ENCODE results near the gene MIGA1. TPM values are rescaled to one million over a fixed set of nuclear protein-coding genes. Genes with fewer than 3 reads are reported as not detected.
A peak's percentile ranks its signal among the peaks of the same experiment; 100 is the strongest.

MIGA1 gene
- total and polyA plus RNA-seq, 2 of the 4 experiments (the other 2 are of a cell fraction): 5.7 to 16.3 TPM

DNA sequence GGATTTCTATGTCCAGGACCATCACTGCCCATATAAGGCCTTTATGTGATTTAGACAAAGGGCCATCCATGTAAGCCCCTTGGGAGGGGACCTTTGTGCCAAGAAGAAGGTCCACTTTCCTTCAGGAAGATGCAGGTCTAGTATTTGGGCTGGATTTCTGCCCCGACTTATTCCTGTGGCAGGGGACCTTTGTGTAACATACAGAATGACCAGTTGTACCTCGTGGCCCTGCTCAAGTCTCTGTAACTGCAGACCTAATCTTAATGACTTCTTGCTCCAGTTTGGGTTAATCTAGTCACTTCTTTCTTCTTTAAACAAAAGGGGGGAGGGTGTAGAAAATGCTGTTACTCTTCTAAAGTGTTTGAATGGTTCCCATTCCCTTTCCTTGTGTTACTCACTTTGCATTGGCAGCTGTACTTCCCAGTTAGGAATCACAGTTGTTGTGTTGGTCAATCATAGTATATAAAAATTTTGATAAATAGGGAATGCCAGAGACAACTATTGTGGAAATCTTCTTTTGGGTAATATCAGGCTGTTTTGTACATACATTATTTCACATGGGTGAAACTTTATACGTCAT is 54.2 kb downstream of the MIGA1 start:
- H2BK15ac ChIP-seq (ENCODE audit: low read depth, low read length): peak overlapping the region; percentile 81; the same call in 2 of the 3 replicates
- no peak overlapping the region for H3K4me3 ChIP-seq (ENCODE audit: insufficient read depth, low read depth, low read length)
- DNase-seq: no peak
- in situ Hi-C loops (cut with MboI; ENCODE audit: low sequenced_read_pairs) (no loop called here), dilution Hi-C loops (cut with HindIII; ENCODE audit: low sequenced_read_pairs, unreplicated experiment) (no loop called here), intact Hi-C loops (cut with micrococcal nuclease) (loop anchor here (2.0 kb wide), 1 partner anchor 55 kb away; the partner anchor contains the start of gene NEXN)
- ChIA-PET CTCF (interaction anchor here (1.2 kb wide), 1 partner anchor 59 kb away, joined by 7 read pairs; no protein-coding TSS in a partner anchor), POLR2A (ENCODE audit: unreplicated experiment) (no interaction called here)
- no peaks in the 10 kb centered on the region for H3K36me3 ChIP-seq (ENCODE audit: control insufficient read depth, insufficient read depth, low read length)
- H4K91ac ChIP-seq (ENCODE audit: insufficient read depth, low read depth, low read length): peak overlapping the region; percentile 67
- peak overlapping the region; percentile 72 for H3K4me2 ChIP-seq (ENCODE audit: low read depth, low read length)
- H3K4ac ChIP-seq (ENCODE audit: low read depth, low read length): peak overlapping the region; percentile 88
- peak overlapping the region; percentile 97 for H3K18ac ChIP-seq (ENCODE audit: low read depth, low read length)
- no peaks in the 10 kb centered on the region for H3K9me3 ChIP-seq (ENCODE audit: control insufficient read depth, insufficient read depth, low read length)
- peak overlapping the region; percentile 94 for H2AK5ac ChIP-seq (ENCODE audit: low read depth, low read length)
- H3K27ac ChIP-seq (ENCODE audit: insufficient read depth, low read length): peak overlapping the region; percentile 91
- no peaks in the 10 kb centered on the region for H3K27me3 ChIP-seq (ENCODE audit: control insufficient read depth, insufficient read depth, low read length)
- H3K9me1 ChIP-seq (ENCODE audit: insufficient read depth, low read length): peaks cover 10% of the 10 kb centered on the region
- peaks cover 8 to 31% of the 10 kb centered on the region in 2 experiments for H3K79me1 ChIP-seq (ENCODE audit: low read depth in 1 of 2, low read length in 2 of 2)
- peaks cover 15% of the 10 kb centered on the region for H3K4me1 ChIP-seq (ENCODE audit: control insufficient read depth, insufficient read depth, low read length)
- H3K23ac ChIP-seq (ENCODE audit: low read depth, low read length): peak overlapping the region; percentile 77
- peak overlapping the region; percentile 5 for H3K9ac ChIP-seq (ENCODE audit: low read depth, low read length)
- ATAC-seq (ENCODE audit: low read depth): no peak; the same call in 1 of the 2 replicates
- peak overlapping the region; percentile 88 for H2BK20ac ChIP-seq (ENCODE audit: low read depth, low read length)
- H2AFZ ChIP-seq (replicated peaks; ENCODE audit: low read length, poor library complexity): no peak overlapping the region
- peak overlapping the region; percentile 59 for H2AK9ac ChIP-seq (replicated peaks; ENCODE audit: low read depth, low read length, poor library complexity)
- peak overlapping the region; percentile 91 for H2BK5ac ChIP-seq (ENCODE audit: low read depth, low read length, poor library complexity, severe bottlenecking)
- H4K5ac ChIP-seq (ENCODE audit: low read depth, low read length): peak overlapping the region; percentile 96
- H2BK120ac ChIP-seq (ENCODE audit: low read depth, low read length): peak overlapping the region; percentile 91
- H4K20me1 ChIP-seq (ENCODE audit: insufficient read depth, low read length): peaks cover 9% of the 10 kb centered on the region; the same call in 1 of the 2 replicates
- H3K56ac ChIP-seq (ENCODE audit: extremely low read depth, insufficient read depth, low read length): peak overlapping the region; percentile 12
- WGBS, 2 experiments (ENCODE audit: extremely low coverage in 2 of 2, insufficient read length in 1 of 2): 60% methylated on average over 1 of the region's 3 CpGs; no CpG with 5 or more reads in 1 of the 2 experiments
- no peak for TF ChIP-seq CTCF (conservative IDR thresholded peaks at IDR 0.05; ENCODE audit: low read depth, low read length)
- no peak for TF ChIP-seq CHD1 (IDR thresholded peaks at IDR 0.05; ENCODE audit: low read depth, low read length)
- TF ChIP-seq RFX5 (IDR thresholded peaks at IDR 0.05; ENCODE audit: low read depth, low read length): no peak
- no peak for TF ChIP-seq NFE2L2 (IDR thresholded peaks at IDR 0.05; ENCODE audit: low read depth, low read length)
- TF ChIP-seq, protein P1, sequence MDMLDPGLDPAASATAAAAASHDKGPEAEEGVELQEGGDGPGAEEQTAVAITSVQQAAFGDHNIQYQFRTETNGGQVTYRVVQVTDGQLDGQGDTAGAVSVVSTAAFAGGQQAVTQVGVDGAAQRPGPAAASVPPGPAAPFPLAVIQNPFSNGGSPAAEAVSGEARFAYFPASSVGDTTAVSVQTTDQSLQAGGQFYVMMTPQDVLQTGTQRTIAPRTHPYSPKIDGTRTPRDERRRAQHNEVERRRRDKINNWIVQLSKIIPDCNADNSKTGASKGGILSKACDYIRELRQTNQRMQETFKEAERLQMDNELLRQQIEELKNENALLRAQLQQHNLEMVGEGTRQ (IDR thresholded peaks at IDR 0.05; ENCODE audit: low read depth, low read length): no peak
- no peak for TF ChIP-seq POLR2A (IDR thresholded peaks at IDR 0.05; ENCODE audit: low read depth, low read length)
- peak overlapping the region; percentile 82 for H3K14ac ChIP-seq (replicated peaks; ENCODE audit: low read depth, low read length)
- H4K8ac ChIP-seq (ENCODE audit: low read depth in 2 of 2, low read length in 2 of 2): peak overlapping the region; percentile 17 to 74; a peak in 2 of 4 replicates
- no TSS peak for BruUV-seq (replicated peaks)

Data from IMR-90 (cell line).